ENCODE results near the gene ZNF772. TPM values are rescaled to one million over a fixed set of nuclear protein-coding genes. Genes with fewer than 3 reads are reported as not detected.
"Not testable (repeated sequence)": the region's sequence is repeated elsewhere in the genome, so short reads cannot be mapped to it uniquely, and the experiment has no call there.

Gene ZNF772
- polyA plus RNA-seq, 1 of the 3 experiments (the other 2 are of a cell fraction) = 0.99 TPM

DNA sequence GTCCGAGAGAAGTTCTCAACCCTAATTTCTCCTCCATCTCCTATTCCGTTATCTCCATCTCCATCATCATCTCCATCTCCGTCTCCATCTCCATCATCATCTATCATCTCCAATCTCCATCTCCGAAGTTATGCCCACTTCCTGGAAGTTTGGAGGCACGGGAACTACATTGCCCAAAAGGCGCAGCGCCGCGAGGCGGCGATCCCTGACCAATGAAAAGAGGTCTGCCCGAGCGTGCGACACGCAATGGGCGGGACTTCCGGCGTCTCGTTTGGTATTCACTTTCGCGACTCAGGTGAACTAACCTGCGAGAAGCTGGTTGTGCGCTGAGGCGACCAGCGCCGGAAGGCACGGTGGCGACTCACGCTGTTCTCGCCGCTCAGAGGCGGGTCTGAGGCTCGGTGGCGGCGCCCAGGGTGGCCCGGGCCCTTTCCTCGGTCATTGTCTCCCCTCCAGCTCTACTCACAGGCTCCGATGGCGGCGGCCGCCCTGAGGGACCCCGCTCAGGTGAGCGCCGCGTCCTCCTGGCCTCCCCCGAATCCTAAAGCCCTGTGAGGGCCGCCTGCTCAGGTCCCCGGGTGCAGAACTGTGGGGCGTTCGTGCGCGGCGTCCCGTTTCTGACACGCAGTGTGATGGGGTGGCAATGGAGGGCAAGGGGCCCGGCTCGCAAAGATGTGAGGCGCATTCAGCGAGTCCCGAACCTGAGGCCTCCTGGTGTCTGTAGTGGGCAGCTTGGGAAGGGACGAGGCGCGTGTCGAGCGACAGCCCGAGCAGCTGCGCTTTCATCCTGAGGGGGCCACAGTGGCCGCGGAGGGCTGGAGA is 10.3 kb upstream of the ZNF772 start, which contains the start of gene ZNF419:
ZNF419 (plus strand) TSS at position 274 of the 822 bp plus-strand sequence; CDS start at position 475, 201 bp downstream.
- CTCF ChIA-PET = interaction anchor here (0.6 to 0.9 kb wide), 2 partner anchors 9 to 15 kb away, joined by 3 read pairs; no protein-coding TSS in a partner anchor
- peak within 1 kb of the TSS; percentile 84 for H2AFZ ChIP-seq (ENCODE audit: low read depth)
- H3K9ac ChIP-seq = peak within 1 kb of the TSS; percentile 88
- TF ChIP-seq ELF1 (IDR thresholded peaks at IDR 0.05) (peak; percentile 100), POLR2AphosphoS5 (IDR thresholded peaks at IDR 0.05; ENCODE audit: low read depth, low read length) (peak; percentile 60; the same call in 1 of the 2 replicates), RCOR1 (IDR thresholded peaks at IDR 0.05; ENCODE audit: low read length) (0 out of 2 replicates have a peak, but pooled peaks have one; percentile 6), GABPA (IDR thresholded peaks at IDR 0.05; ENCODE audit: low read depth) (peak; percentile 90), CHD2 (IDR thresholded peaks at IDR 0.05; ENCODE audit: low read length, partially characterized antibody) (peak; percentile 92), GATA2 (CRISPR knock-in tag; IDR thresholded peaks at IDR 0.05) (peak; percentile 29; the same call in 1 of the 2 replicates)
- TF ChIP-seq, protein P1, sequence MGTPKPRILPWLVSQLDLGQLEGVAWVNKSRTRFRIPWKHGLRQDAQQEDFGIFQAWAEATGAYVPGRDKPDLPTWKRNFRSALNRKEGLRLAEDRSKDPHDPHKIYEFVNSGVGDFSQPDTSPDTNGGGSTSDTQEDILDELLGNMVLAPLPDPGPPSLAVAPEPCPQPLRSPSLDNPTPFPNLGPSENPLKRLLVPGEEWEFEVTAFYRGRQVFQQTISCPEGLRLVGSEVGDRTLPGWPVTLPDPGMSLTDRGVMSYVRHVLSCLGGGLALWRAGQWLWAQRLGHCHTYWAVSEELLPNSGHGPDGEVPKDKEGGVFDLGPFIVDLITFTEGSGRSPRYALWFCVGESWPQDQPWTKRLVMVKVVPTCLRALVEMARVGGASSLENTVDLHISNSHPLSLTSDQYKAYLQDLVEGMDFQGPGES (IDR thresholded peaks at IDR 0.05; ENCODE audit: low read depth, low read length) = peak; percentile 61; the same call in 1 of the 2 replicates
- DNase-seq = peak; percentile 92
- H3K79me2 ChIP-seq (ENCODE audit: insufficient read depth); H4K20me1 ChIP-seq (ENCODE audit: insufficient read depth); POLR2A ChIA-PET; H3K4me1 ChIP-seq (ENCODE audit: control insufficient read depth in 1 of 2, insufficient read depth in 2 of 2, low read depth in 1 of 2, low read length in 1 of 2); H3K27me3 ChIP-seq (ENCODE audit: insufficient read depth); H3K9me3 ChIP-seq; H3F3A ChIP-seq (replicated peaks; ENCODE audit: insufficient read depth); H3K9me2 ChIP-seq: not testable (repeated sequence)
- 1% methylated on average over 32 of the region's 69 CpGs for WGBS (ENCODE audit: low lambda C conversion rate)
- H3K4me2 ChIP-seq = peak within 1 kb of the TSS; percentile 82
- peaks cover 16 to 27% of the 10 kb centered on the region in 2 experiments for H3K36me3 ChIP-seq (replicated peaks in 1 of 2; ENCODE audit: control insufficient read depth in 1 of 2, insufficient read depth in 2 of 2, low read length in 1 of 2)
- peak within 1 kb of the TSS; percentile 27 to 62; a peak in 1 of 4 replicates for H3K27ac ChIP-seq (ENCODE audit: low read depth in 2 of 2, low read length in 1 of 2)
- H3K4me3 ChIP-seq (ENCODE audit: low read depth in 2 of 2, low read length in 1 of 2) = peak within 1 kb of the TSS; percentile 96 to 100

DNA sequence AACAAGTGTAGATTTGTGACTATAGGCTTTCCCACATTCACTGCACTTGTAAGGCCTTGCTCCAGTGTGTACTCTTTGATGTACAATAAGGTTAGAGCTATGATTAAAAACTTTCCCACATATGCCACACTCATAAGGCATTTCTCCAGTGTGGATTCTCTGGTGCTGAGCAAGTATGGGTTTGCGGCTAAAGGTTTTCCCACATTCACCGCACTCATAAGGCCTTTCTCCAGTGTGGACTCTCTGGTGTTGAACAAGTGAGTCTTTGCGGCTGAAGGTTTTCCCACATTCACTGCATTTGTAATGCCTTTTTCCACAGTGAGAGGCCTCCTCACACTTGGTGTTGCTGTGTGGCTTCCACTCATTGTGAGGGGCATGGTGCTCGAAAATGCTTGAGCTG is 3.7 kb downstream of the ZNF772 start:
- Histone ChIP-seq H2AFZ (ENCODE audit: low read depth) (no peak overlapping the region), H3K4me1 (ENCODE audit: control insufficient read depth in 1 of 2, insufficient read depth in 2 of 2, low read depth in 1 of 2, low read length in 1 of 2) (no peaks in the 10 kb centered on the region; a peak in 1 of 4 replicates), H3F3A (replicated peaks; ENCODE audit: insufficient read depth) (peaks cover 8% of the 10 kb centered on the region), H3K4me2 (no peak overlapping the region), H3K36me3 (replicated peaks in 1 of 2; ENCODE audit: control insufficient read depth in 1 of 2, insufficient read depth in 2 of 2, low read length in 1 of 2) (peaks cover 0 to 3% of the 10 kb centered on the region in 2 experiments), H4K20me1 (ENCODE audit: insufficient read depth) (no peaks in the 10 kb centered on the region), H3K9me3 (peaks cover 5% of the 10 kb centered on the region; the same call in 1 of the 2 replicates), H3K27ac (ENCODE audit: low read depth in 2 of 2, low read length in 1 of 2) (no peak overlapping the region), H3K27me3 (ENCODE audit: insufficient read depth) (no peaks in the 10 kb centered on the region), H3K9me2 (0 out of 2 replicates have a peak, but pooled peaks cover 3% of the 10 kb centered on the region), H3K4me3 (ENCODE audit: low read depth in 2 of 2, low read length in 1 of 2) (no peak overlapping the region; a peak in 1 of 4 replicates), H3K9ac (no peak overlapping the region), H3K79me2 (ENCODE audit: insufficient read depth) (no peaks in the 10 kb centered on the region)
- no peak for TF ChIP-seq FOXJ3 (CRISPR knock-in tag; IDR thresholded peaks at IDR 0.05)
- TF ChIP-seq TCF12 (IDR thresholded peaks at IDR 0.05) = no peak
- TF ChIP-seq, protein P2, sequence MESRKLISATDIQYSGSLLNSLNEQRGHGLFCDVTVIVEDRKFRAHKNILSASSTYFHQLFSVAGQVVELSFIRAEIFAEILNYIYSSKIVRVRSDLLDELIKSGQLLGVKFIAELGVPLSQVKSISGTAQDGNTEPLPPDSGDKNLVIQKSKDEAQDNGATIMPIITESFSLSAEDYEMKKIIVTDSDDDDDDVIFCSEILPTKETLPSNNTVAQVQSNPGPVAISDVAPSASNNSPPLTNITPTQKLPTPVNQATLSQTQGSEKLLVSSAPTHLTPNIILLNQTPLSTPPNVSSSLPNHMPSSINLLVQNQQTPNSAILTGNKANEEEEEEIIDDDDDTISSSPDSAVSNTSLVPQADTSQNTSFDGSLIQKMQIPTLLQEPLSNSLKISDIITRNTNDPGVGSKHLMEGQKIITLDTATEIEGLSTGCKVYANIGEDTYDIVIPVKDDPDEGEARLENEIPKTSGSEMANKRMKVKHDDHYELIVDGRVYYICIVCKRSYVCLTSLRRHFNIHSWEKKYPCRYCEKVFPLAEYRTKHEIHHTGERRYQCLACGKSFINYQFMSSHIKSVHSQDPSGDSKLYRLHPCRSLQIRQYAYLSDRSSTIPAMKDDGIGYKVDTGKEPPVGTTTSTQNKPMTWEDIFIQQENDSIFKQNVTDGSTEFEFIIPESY (IDR thresholded peaks at IDR 0.05; ENCODE audit: borderline replicate concordance, low read depth) = no peak
- no peak for TF ChIP-seq FOXM1 (IDR thresholded peaks at IDR 0.05; ENCODE audit: low read depth)
- TF ChIP-seq RFX5 (IDR thresholded peaks at IDR 0.05; ENCODE audit: low read length) = no peak
- TF ChIP-seq, protein P3, sequence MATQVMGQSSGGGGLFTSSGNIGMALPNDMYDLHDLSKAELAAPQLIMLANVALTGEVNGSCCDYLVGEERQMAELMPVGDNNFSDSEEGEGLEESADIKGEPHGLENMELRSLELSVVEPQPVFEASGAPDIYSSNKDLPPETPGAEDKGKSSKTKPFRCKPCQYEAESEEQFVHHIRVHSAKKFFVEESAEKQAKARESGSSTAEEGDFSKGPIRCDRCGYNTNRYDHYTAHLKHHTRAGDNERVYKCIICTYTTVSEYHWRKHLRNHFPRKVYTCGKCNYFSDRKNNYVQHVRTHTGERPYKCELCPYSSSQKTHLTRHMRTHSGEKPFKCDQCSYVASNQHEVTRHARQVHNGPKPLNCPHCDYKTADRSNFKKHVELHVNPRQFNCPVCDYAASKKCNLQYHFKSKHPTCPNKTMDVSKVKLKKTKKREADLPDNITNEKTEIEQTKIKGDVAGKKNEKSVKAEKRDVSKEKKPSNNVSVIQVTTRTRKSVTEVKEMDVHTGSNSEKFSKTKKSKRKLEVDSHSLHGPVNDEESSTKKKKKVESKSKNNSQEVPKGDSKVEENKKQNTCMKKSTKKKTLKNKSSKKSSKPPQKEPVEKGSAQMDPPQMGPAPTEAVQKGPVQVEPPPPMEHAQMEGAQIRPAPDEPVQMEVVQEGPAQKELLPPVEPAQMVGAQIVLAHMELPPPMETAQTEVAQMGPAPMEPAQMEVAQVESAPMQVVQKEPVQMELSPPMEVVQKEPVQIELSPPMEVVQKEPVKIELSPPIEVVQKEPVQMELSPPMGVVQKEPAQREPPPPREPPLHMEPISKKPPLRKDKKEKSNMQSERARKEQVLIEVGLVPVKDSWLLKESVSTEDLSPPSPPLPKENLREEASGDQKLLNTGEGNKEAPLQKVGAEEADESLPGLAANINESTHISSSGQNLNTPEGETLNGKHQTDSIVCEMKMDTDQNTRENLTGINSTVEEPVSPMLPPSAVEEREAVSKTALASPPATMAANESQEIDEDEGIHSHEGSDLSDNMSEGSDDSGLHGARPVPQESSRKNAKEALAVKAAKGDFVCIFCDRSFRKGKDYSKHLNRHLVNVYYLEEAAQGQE (IDR thresholded peaks at IDR 0.05; ENCODE audit: low read depth, low read length) = no peak
- no peak for TF ChIP-seq TEAD4 (IDR thresholded peaks at IDR 0.05; ENCODE audit: borderline replicate concordance, insufficient read depth)
- TF ChIP-seq CHD2 (IDR thresholded peaks at IDR 0.05; ENCODE audit: low read length, partially characterized antibody) = no peak
- TF ChIP-seq GATA2 (CRISPR knock-in tag; IDR thresholded peaks at IDR 0.05) = no peak
- no peak for TF ChIP-seq USF1 (IDR thresholded peaks at IDR 0.05; ENCODE audit: borderline replicate concordance, low read depth)
- no peak for DNase-seq
- WGBS (ENCODE audit: low lambda C conversion rate) = 90% methylated on average over 4 of the region's 4 CpGs
- POLR2A ChIA-PET = no interaction called here
- CTCF ChIA-PET = interaction anchor here (1.0 kb wide), 1 partner anchor 14 kb away, joined by 3 read pairs; the partner anchor contains the start of gene ZNF419
